ENCODE data around the gene PTMA. TPM values are rescaled to one million over a fixed set of nuclear protein-coding genes. Genes with fewer than 3 reads are reported as not detected.

Gene PTMA
- total and polyA plus RNA-seq, 9 of the 15 experiments (the other 6 are each of a cell fraction or from before 2014, with no cell fraction given) = 429 to 2,322 (median 1,578) TPM

DNA sequence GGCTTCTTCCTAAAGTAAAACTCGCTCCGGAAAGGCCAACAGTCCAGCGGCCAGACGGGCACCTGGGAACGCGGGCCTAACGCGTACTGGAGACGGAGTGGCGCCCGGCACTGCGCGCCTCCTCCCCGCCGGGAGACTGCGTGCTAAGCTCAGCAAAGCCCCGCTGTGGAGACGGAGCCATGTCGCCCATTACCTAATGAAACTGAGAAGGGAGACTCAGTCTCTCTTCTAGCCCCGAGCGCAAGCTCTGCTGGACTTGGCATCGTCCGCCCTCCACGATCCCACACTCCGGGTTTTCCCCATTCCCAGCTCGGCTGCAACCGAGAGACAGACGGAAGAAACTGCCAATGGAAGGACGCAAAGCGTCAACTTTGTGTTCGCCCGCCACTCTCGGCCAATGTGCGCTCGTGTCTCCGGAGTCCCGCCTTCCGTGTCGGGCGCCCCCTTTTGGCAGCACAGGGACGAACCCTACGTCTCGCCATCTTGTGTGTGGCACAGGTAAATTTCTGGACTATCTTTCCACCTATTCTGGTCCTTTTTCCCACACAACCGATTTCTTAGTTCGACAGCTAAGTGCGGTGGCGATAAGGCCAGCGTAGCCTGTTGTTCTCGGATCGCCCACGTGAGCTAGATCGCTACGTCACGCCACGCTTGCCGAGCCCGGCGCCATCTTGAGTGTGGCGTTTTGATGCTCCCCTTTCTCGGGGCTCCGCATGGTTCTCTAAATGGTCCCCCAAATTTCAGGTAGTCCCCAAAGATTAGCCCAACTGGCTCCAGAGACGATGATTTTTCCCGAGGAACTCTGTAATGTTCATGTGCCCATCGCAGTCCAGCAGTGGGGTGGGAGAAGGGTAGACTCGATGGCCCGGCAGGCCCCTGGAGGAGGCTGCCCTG, 1.3 kb upstream of the PTMA start (continued):
- TF ChIP-seq ZBTB5 (IDR thresholded peaks at IDR 0.05) (no peak), TEAD4 (IDR thresholded peaks at IDR 0.05; ENCODE audit: low read length) (no peak), TEAD4 (CRISPR knock-in tag; IDR thresholded peaks at IDR 0.05; ENCODE audit: borderline replicate concordance) (no peak), SMARCA4 (IDR thresholded peaks at IDR 0.05) (no peak), SNRNP70 (optimal IDR thresholded peaks at IDR 0.05; ENCODE audit: low read depth, low read length) (no peak), ADNP (tag; IDR thresholded peaks at IDR 0.05) (no peak), PHB2 (IDR thresholded peaks at IDR 0.05; ENCODE audit: low read depth) (no peak), PHF8 (IDR thresholded peaks at IDR 0.05; ENCODE audit: borderline replicate concordance, low read length) (peak; percentile 66), ZBTB17 (CRISPR knock-in tag; IDR thresholded peaks at IDR 0.05) (no peak), SOX6 (IDR thresholded peaks at IDR 0.05) (peak; percentile 84), THAP12 (CRISPR knock-in tag; IDR thresholded peaks at IDR 0.05) (no peak)
- TF ChIP-seq, protein P1, sequence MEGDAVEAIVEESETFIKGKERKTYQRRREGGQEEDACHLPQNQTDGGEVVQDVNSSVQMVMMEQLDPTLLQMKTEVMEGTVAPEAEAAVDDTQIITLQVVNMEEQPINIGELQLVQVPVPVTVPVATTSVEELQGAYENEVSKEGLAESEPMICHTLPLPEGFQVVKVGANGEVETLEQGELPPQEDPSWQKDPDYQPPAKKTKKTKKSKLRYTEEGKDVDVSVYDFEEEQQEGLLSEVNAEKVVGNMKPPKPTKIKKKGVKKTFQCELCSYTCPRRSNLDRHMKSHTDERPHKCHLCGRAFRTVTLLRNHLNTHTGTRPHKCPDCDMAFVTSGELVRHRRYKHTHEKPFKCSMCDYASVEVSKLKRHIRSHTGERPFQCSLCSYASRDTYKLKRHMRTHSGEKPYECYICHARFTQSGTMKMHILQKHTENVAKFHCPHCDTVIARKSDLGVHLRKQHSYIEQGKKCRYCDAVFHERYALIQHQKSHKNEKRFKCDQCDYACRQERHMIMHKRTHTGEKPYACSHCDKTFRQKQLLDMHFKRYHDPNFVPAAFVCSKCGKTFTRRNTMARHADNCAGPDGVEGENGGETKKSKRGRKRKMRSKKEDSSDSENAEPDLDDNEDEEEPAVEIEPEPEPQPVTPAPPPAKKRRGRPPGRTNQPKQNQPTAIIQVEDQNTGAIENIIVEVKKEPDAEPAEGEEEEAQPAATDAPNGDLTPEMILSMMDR (IDR thresholded peaks at IDR 0.05 in 2 of 3, conservative IDR thresholded peaks at IDR 0.05 in 1 of 3; ENCODE audit: insufficient read depth in 2 of 3, low read depth in 1 of 3, low read length in 3 of 3) = peak; percentile 57 to 80 (median 70)
- TF ChIP-seq, protein P2, sequence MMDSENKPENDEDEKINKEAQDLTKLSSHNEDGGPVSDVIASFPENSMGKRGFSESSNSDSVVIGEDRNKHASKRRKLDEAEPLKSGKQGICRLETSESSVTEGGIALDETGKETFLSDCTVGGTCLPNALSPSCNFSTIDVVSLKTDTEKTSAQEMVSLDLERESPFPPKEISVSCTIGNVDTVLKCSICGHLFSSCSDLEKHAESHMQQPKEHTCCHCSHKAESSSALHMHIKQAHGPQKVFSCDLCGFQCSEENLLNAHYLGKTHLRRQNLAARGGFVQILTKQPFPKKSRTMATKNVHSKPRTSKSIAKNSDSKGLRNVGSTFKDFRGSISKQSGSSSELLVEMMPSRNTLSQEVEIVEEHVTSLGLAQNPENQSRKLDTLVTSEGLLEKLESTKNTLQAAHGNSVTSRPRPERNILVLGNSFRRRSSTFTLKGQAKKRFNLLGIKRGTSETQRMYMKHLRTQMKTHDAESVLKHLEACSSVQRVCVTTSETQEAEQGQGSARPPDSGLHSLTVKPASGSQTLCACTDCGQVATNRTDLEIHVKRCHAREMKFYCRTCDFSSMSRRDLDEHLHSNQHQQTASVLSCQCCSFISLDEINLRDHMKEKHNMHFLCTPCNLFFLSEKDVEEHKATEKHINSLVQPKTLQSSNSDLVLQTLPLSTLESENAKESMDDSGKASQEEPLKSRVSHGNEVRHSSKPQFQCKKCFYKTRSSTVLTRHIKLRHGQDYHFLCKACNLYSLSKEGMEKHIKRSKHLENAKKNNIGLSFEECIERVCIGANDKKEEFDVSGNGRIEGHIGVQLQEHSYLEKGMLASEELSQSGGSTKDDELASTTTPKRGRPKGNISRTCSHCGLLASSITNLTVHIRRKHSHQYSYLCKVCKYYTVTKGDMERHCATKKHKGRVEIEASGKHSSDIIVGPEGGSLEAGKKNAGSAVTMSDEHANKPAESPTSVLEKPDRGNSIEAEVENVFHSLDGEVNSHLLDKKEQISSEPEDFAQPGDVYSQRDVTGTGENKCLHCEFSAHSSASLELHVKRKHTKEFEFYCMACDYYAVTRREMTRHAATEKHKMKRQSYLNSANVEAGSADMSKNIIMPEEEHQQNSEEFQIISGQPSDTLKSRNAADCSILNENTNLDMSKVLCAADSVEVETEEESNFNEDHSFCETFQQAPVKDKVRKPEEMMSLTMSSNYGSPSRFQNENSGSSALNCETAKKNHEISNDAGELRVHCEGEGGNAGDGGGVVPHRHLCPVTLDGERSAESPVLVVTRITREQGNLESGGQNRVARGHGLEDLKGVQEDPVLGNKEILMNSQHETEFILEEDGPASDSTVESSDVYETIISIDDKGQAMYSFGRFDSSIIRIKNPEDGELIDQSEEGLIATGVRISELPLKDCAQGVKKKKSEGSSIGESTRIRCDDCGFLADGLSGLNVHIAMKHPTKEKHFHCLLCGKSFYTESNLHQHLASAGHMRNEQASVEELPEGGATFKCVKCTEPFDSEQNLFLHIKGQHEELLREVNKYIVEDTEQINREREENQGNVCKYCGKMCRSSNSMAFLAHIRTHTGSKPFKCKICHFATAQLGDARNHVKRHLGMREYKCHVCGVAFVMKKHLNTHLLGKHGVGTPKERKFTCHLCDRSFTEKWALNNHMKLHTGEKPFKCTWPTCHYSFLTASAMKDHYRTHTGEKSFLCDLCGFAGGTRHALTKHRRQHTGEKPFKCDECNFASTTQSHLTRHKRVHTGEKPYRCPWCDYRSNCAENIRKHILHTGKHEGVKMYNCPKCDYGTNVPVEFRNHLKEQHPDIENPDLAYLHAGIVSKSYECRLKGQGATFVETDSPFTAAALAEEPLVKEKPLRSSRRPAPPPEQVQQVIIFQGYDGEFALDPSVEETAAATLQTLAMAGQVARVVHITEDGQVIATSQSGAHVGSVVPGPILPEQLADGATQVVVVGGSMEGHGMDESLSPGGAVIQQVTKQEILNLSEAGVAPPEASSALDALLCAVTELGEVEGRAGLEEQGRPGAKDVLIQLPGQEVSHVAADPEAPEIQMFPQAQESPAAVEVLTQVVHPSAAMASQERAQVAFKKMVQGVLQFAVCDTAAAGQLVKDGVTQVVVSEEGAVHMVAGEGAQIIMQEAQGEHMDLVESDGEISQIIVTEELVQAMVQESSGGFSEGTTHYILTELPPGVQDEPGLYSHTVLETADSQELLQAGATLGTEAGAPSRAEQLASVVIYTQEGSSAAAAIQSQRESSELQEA (IDR thresholded peaks at IDR 0.05; ENCODE audit: low read depth) = no peak

Measured in K562 (cell line).